ENCODE results near the gene EPHB1. TPM values are rescaled to one million over a fixed set of nuclear protein-coding genes. Genes with fewer than 3 reads are reported as not detected.

EPHB1 gene
- polyA plus RNA-seq, 1 experiment = 0.11 TPM

DNA sequence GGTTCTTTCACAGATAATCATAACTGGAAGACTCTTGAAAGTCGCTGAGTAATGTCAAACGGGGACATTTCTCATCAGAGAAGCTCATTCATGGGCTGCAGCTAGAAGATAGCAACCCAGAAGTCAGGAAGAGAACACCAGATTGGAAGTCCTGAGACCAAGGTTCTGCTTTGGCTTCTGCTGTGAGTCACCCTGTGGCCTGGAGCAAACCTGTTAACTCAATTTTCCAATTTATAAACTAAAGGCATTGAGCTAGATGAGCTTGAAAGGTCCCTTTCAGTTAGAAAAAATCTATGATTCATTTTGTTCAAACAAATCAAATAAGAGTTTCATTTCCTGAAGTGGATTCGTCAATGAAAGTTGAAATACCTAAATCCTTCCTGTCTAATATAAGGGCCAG, 402.2 kb downstream of the EPHB1 start:
- TF ChIP-seq, protein P1, sequence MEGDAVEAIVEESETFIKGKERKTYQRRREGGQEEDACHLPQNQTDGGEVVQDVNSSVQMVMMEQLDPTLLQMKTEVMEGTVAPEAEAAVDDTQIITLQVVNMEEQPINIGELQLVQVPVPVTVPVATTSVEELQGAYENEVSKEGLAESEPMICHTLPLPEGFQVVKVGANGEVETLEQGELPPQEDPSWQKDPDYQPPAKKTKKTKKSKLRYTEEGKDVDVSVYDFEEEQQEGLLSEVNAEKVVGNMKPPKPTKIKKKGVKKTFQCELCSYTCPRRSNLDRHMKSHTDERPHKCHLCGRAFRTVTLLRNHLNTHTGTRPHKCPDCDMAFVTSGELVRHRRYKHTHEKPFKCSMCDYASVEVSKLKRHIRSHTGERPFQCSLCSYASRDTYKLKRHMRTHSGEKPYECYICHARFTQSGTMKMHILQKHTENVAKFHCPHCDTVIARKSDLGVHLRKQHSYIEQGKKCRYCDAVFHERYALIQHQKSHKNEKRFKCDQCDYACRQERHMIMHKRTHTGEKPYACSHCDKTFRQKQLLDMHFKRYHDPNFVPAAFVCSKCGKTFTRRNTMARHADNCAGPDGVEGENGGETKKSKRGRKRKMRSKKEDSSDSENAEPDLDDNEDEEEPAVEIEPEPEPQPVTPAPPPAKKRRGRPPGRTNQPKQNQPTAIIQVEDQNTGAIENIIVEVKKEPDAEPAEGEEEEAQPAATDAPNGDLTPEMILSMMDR (IDR thresholded peaks at IDR 0.05; ENCODE audit: low read depth, low read length) = no peak
- Histone ChIP-seq H3K27me3 (ENCODE audit: control insufficient read depth, insufficient read depth, low read length) (no peaks in the 10 kb centered on the region), H3K27ac (ENCODE audit: low read depth, low read length) (no peak overlapping the region), H3K4me3 (ENCODE audit: low read depth, low read length) (no peak overlapping the region), H3K9me3 (ENCODE audit: control insufficient read depth, insufficient read depth, low read length) (no peaks in the 10 kb centered on the region)
- ChIA-PET POLR2A (no interaction called here), CTCF (no interaction called here)
- DNase-seq (ENCODE audit: low read depth, low spot score) = no peak

DNA sequence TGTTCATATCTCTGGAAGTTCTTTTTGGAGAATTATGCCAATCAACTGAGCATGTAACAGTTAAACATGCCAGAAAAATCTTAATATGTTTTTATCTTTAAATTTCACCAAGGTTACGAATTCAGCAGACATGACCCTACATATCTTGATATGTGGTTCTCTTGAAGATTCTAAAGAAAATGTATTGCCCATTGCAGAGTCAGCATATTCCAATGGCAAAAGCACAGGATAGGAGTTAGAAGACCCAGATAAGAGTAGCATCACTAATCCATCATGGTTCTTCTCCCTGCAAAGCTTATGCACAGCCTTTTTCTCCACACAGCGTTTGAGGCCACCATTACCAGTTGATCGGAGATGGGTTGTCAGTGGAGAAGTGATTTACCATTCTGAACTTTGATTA, 402.8 kb downstream of the EPHB1 start:
- no peak for DNase-seq (ENCODE audit: low read depth, low spot score)
- H3K4me3 ChIP-seq (ENCODE audit: low read depth, low read length) = no peak overlapping the region
- TF ChIP-seq, protein P1 (IDR thresholded peaks at IDR 0.05; ENCODE audit: low read depth, low read length) = no peak
- ChIA-PET POLR2A (no interaction called here), CTCF (no interaction called here)
- H3K27me3 ChIP-seq (ENCODE audit: control insufficient read depth, insufficient read depth, low read length) = no peaks in the 10 kb centered on the region
- H3K27ac ChIP-seq (ENCODE audit: low read depth, low read length) = no peak overlapping the region
- H3K9me3 ChIP-seq (ENCODE audit: control insufficient read depth, insufficient read depth, low read length) = no peaks in the 10 kb centered on the region

DNA sequence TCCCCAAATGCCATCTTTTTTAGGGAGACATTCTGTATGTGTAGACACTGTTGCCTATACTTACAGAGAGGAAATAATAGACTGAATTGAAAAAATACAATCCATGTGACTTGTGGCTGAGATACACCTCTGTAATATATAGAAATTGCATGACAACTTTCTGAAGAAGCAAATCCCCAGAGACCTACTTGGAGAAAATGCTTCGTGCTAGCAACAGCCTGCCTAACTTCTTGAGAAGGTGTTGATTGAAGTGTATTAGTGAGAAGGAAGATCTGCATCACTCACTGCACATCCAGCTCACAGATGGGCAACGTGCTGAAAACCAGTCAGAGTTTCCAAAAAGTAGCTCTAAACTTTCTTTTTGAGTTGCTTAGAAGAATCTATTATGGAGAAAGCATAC, 404.1 kb downstream of the EPHB1 start:
- Histone ChIP-seq H3K4me3 (ENCODE audit: low read depth, low read length) (no peak overlapping the region), H3K27ac (ENCODE audit: low read depth, low read length) (no peak overlapping the region), H3K9me3 (ENCODE audit: control insufficient read depth, insufficient read depth, low read length) (no peaks in the 10 kb centered on the region), H3K27me3 (ENCODE audit: control insufficient read depth, insufficient read depth, low read length) (no peaks in the 10 kb centered on the region)
- POLR2A ChIA-PET = no interaction called here
- CTCF ChIA-PET = no interaction called here
- TF ChIP-seq, protein P1 (IDR thresholded peaks at IDR 0.05; ENCODE audit: low read depth, low read length) = no peak
- no peak for DNase-seq (ENCODE audit: low read depth, low spot score)

DNA sequence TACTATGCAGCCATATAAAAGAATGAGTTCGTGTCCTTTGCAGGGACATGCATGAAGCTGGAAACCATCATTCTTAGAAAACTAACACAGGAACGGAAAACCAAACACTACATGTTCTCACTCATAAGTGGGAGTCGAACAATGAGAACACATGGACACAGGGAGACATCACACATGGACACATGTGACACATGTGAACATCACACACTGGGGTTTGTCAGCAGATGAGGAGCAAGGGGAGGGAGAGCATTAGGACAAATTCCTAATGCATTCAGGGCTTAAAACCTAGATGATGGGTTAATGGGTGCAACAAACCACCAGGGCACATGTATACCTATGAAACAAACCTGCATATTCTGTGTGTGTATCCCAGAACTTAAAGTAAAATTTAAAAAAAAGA, 408.0 kb downstream of the EPHB1 start:
- no peak for DNase-seq (ENCODE audit: low read depth, low spot score)
- Histone ChIP-seq H3K4me3 (ENCODE audit: low read depth, low read length) (no peak overlapping the region), H3K9me3 (ENCODE audit: control insufficient read depth, insufficient read depth, low read length) (no peaks in the 10 kb centered on the region), H3K27ac (ENCODE audit: low read depth, low read length) (no peak overlapping the region), H3K27me3 (ENCODE audit: control insufficient read depth, insufficient read depth, low read length) (no peaks in the 10 kb centered on the region)
- ChIA-PET POLR2A (no interaction called here), CTCF (no interaction called here)
- TF ChIP-seq, protein P1 (IDR thresholded peaks at IDR 0.05; ENCODE audit: low read depth, low read length) = no peak

DNA sequence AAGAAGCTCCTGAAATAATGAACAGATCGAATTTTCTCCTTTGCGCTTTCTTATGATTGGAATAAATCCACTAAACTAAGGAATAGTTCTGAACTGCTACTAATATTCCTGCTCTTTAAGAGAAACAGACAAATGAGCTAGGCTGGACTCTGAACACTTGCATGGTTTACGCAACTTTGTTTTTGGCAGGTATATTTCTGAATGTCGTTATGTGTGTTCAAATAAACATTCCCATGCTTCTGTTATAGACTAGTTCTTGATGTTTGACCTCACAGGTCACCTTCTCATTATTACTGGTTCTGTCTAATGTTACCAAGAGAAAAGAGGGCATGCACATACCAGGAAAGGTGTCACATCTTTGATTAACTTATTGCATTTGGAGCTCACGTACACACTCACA, 418.2 kb downstream of the EPHB1 start:
- Histone ChIP-seq H3K9me3 (ENCODE audit: control insufficient read depth, insufficient read depth, low read length) (no peaks in the 10 kb centered on the region), H3K4me3 (ENCODE audit: low read depth, low read length) (no peak overlapping the region), H3K27me3 (ENCODE audit: control insufficient read depth, insufficient read depth, low read length) (no peaks in the 10 kb centered on the region), H3K27ac (ENCODE audit: low read depth, low read length) (no peak overlapping the region)
- TF ChIP-seq, protein P1 (IDR thresholded peaks at IDR 0.05; ENCODE audit: low read depth, low read length) = no peak
- ChIA-PET CTCF (no interaction called here), POLR2A (no interaction called here)
- no peak for DNase-seq (ENCODE audit: low read depth, low spot score)
